Ovary (tissue), 3 donors: Measurements from ENCODE around the gene SV2B.

ENCODE experiments used
- CTCF ChIP-seq, 3 donors: fragments of 450-650 bp in 2 of 3; fragments of 200-600 bp in 1 of 3; IDR thresholded peaks; one replicate each; pipeline versions ENCODE4 v1.5.1 to v1.8.0; 2016 to 2022; ENCODE audit warnings: antibody characterized with exemption in 3 of 3, mild to moderate bottlenecking in 1 of 3
- EP300 ChIP-seq: sonication (generic); formaldehyde crosslinking; IDR thresholded peaks from one replicate; pipeline ENCODE4 v1.6.1; 2017; ENCODE audit warnings: antibody characterized with exemption
- POLR2A ChIP-seq: fragments of 450-650 bp; IDR thresholded peaks from one replicate; pipeline ENCODE4 v1.6.1; 2017; ENCODE audit warnings: antibody characterized with exemption, mild to moderate bottlenecking, moderate library complexity
- donor health status: DM: no; HTN: no; CAD: no.

DNA sequence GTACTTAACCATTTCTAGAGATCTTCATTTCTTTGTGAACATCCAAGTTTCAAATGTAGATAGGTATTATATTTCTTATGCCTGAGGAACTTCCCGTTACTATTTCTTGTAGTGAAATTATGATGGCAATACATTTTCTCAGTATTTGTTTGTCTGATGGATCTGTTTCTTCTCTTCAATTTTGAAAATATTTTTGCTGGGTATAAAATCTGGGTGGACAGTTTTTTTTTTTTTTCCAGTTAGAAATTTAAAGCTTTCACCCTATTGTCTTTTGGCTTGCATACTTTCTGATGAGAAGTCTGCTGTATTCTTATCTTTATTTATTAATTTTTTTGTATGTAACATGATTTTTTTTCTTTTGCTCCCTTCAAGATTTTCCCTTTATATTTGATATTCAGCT, 175.8 kb downstream of the SV2B start:
- TF ChIP-seq CTCF (IDR thresholded peaks at IDR 0.05) = no peak
- no peak for TF ChIP-seq POLR2A
- TF ChIP-seq EP300 = no peak
